GM12891 (cell line): ENCODE results near the gene MFSD11.
A peak's percentile ranks its signal among the peaks of the same experiment; 100 is the strongest.
"Not testable (repeated sequence)": the region's sequence is repeated elsewhere in the genome, so short reads cannot be mapped to it uniquely, and the experiment has no call there.

ENCODE experiments used
- DNase-seq: peaks from one replicate; pipeline ENCODE4 v3.0.0; 2011; ENCODE audit warnings: low spot score; ENCODE audit not compliant: insufficient read length
- FAIRE-seq: peaks from 2 replicates; lab custom pipeline; 2011; peaks lifted over from hg19 to GRCh38; lab: Jason Lieb, UNC
- PAX5 ChIP-seq: IDR thresholded peaks from 2 replicates; pipeline ENCODE4 v1.6.1; 2011; ENCODE audit warnings: low read length, moderate library complexity, mild to moderate bottlenecking; ENCODE audit not compliant: insufficient read depth, severe bottlenecking
- POLR2A ChIP-seq: IDR thresholded peaks from 2 replicates; pipeline ENCODE4 v1.6.1; 2011; ENCODE audit warnings: low read depth, low read length, control low read depth
- POLR2AphosphoS5 ChIP-seq: IDR thresholded peaks from 2 replicates; pipeline ENCODE4 v1.6.1; 2011; ENCODE audit warnings: low read depth, low read length, control low read depth
- POU2F2 ChIP-seq: IDR thresholded peaks from 2 replicates; pipeline ENCODE4 v1.6.1; 2011; ENCODE audit warnings: low read depth, mild to moderate bottlenecking, control low read depth, low read length, moderate library complexity
- SPI1 ChIP-seq: IDR thresholded peaks from 2 replicates; pipeline ENCODE4 v1.6.1; 2011; ENCODE audit warnings: low read depth, low read length, control low read depth
- TAF1 ChIP-seq: IDR thresholded peaks from 2 replicates; pipeline ENCODE4 v1.6.1; 2011; ENCODE audit warnings: low read depth, low read length, control low read depth

MFSD11 gene

GRCh38 chr17:76758570-76758969 is 20.7 kb downstream of the MFSD11 start:
- DNase-seq (no peak), FAIRE-seq (no peak)
- TF ChIP-seq POLR2A: no peak
- no peak for TF ChIP-seq TAF1
- no peak for TF ChIP-seq POU2F2
- TF ChIP-seq PAX5: no peak
- TF ChIP-seq SPI1: no peak
- TF ChIP-seq POLR2AphosphoS5: no peak

DNA sequence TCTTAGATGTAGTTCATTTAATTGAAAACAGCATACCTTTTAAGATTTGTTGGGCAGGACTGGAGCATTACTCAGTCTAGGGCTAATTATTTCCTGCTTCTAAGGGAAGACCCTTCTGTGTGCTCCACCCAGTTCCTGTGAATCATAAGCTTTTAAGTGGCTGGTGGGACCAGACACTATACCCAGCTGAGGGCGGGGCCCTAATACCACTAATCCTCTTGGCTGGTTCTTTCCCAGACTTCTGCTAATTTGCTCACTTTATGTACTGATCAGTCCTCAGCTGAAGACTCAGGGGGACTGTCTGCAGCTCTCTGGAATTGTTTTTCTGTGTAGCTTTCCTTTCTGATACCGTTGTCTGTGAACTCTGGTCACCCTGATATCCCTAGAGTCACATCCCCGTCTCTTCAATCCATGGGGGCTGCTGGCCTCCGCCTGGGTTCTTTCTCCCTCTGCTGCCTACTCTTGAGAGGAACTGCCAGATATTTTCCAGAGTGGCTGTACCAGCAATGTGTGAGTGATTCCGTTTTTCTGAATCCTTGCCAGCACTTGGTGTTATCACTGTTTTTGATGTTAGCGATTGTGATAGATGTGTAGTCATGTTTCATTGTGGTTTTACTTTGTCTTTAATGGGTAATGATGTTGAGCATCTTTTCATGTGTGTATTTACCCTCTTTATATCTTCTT is 35.1 kb downstream of the MFSD11 start:
- FAIRE-seq (no peak), DNase-seq (no peak)
- TF ChIP-seq SPI1 (no peak), PAX5 (no peak), TAF1 (no peak), POLR2AphosphoS5 (no peak), POU2F2 (no peak)

GRCh38 chr17:76775021-76775600 is 37.2 kb downstream of the MFSD11 start:
- FAIRE-seq (no peak), DNase-seq (no peak)
- no peak for TF ChIP-seq PAX5
- TF ChIP-seq POLR2AphosphoS5: no peak
- TF ChIP-seq SPI1: no peak
- TF ChIP-seq POLR2A: no peak
- TF ChIP-seq POU2F2: no peak

DNA sequence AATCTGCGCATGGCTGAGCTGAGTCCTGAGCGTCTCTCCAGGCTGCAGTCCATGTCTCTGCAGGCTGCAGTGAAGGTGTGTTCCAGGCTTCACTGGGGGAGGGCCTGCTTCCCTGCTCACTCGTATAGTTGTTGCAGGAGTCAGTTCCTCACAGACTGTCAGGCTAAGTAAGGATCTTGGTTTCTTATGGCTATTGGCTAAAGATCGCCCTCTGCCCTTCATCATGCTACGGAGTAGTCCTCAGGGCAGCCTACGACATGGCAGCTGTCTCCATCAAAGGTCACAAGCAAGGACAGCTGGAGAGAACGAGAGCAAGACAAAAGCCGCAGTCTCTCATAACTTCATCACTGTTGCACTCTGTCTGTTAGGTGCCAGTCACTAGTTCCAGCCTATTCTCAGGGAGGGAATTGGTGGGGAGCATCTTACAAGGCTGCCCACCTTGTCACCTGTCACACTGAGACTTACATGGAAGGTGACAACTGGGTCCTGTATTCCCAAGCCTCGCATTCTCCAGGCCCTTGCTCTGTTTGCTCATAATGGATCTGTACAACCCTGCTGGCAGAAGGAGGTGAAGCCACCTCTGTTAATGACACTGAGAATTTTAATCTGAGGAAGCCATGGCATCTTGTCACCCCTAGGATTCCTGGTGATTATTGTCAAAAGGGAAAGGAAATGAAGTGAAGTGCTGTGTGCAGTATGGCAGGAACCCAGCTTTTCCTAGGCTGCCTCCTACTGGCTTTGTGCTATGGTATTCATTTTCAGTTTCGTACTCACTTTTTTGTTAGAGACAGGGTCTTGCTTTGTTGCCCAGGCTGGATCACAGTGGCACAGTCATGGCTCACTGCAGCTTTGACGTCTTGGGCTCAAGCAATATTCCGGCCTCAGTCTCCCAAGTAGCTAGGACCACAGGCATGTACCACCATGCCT is 43.4 kb downstream of the MFSD11 start:
- TF ChIP-seq SPI1: no peak
- no peak for TF ChIP-seq POLR2AphosphoS5
- TF ChIP-seq POU2F2: no peak
- TF ChIP-seq POLR2A: no peak
- TF ChIP-seq PAX5: no peak
- FAIRE-seq (peak; percentile 62), DNase-seq (no peak)

- DNase-seq: peak; percentile 25
- TF ChIP-seq TAF1: no peak
- TF ChIP-seq PAX5: no peak
- TF ChIP-seq POLR2AphosphoS5: no peak
- no peak for TF ChIP-seq POU2F2
- TF ChIP-seq SPI1: no peak
- peak; percentile 48 for FAIRE-seq
Observed at GRCh38 chr17:76783146-76783545, 45.2 kb downstream of the MFSD11 start.

DNA sequence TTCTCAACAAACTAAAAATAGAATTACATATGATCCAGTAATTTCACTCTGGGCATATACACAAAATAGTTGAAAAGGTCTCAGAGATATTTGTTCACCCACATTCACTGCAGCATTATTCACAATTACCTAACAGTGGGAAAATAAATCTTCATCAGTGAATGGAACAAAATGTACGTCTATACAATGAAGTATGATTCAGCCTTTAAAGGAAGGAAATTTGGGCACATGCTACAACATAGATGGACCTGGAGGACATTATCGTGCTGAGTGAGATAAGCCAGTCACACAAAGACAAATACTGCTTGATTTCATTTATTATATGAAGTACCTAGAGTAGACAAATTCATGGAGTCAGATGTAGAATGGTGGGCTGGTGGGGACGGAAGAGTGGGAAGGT is 47.0 kb downstream of the MFSD11 start:
- DNase-seq (no peak), FAIRE-seq (no peak)
- TF ChIP-seq PAX5: no peak
- TF ChIP-seq POU2F2: no peak
- no peak for TF ChIP-seq SPI1
- no peak for TF ChIP-seq TAF1
- no peak for TF ChIP-seq POLR2AphosphoS5
- no peak for TF ChIP-seq POLR2A

GRCh38 chr17:76787866-76788265 is 49.9 kb downstream of the MFSD11 start:
- DNase-seq, FAIRE-seq: not testable (repeated sequence)

- FAIRE-seq (no peak), DNase-seq (no peak)
- no peak for TF ChIP-seq POLR2A
- no peak for TF ChIP-seq POU2F2
- no peak for TF ChIP-seq TAF1
- no peak for TF ChIP-seq POLR2AphosphoS5
Observed at GRCh38 chr17:76789235-76789788, 51.4 kb downstream of the MFSD11 start.

GRCh38 chr17:76791053-76791980 is 53.4 kb downstream of the MFSD11 start:
- DNase-seq (peak; percentile 35), FAIRE-seq (peak; percentile 56)
- TF ChIP-seq POU2F2 (no peak), POLR2AphosphoS5 (no peak), PAX5 (no peak), TAF1 (no peak), POLR2A (no peak), SPI1 (no peak)
